Gastrocnemius medialis (tissue), 4 donors: ENCODE data around the gene DPP7. TPM values are rescaled to one million over a fixed set of nuclear protein-coding genes. Genes with fewer than 3 reads are reported as not detected.

Experiments
- ATAC-seq, 2 donors: fragments of 150-250 bp; one replicate each; pipeline ENCODE4 v1.9.1; 2016
- DNase-seq, 2 donors: peaks; one replicate each; pipeline ENCODE4 v3.0.0-alpha.2; 2019
- H3K27ac ChIP-seq, 4 donors: fragments of 200-600 bp; sonication (generic); 1 replicate in 1 of 4; 2 replicates in 3 of 4; pipeline ENCODE4 v1.5.1; 2016 to 2018; ENCODE audit warnings: mild to moderate bottlenecking in 2 of 4, moderate library complexity in 1 of 4
- H3K27me3 ChIP-seq, 3 donors: fragments of 200-600 bp; sonication (generic) in 2 of 3; 1 replicate in 1 of 3; 2 replicates in 2 of 3; pipeline versions ENCODE4 v1.5.1 to v1.6.0; 2016 to 2019; ENCODE audit warnings: mild to moderate bottlenecking in 1 of 3, moderate library complexity in 1 of 3
- H3K36me3 ChIP-seq, 2 donors: fragments of 200-600 bp; sonication (generic) in 1 of 2; one replicate each; pipeline ENCODE4 v1.5.1; 2017 to 2018
- H3K4me1 ChIP-seq, 2 donors: fragments of 200-600 bp; sonication (generic) in 1 of 2; one replicate each; pipeline ENCODE4 v1.5.1; 2016 to 2017; ENCODE audit warnings: mild to moderate bottlenecking in 2 of 2
- H3K4me3 ChIP-seq, 4 donors: fragments of 200-600 bp; sonication (generic) in 3 of 4; 1 replicate in 1 of 4; 2 replicates in 3 of 4; pipeline ENCODE4 v1.5.1; 2016 to 2019; ENCODE audit warnings: mild to moderate bottlenecking in 2 of 4
- H3K9me3 ChIP-seq, 3 donors: fragments of 200-600 bp; sonication (generic) in 2 of 3; 1 replicate in 1 of 3; 2 replicates in 2 of 3; pipeline ENCODE4 v1.5.1; 2016 to 2019
- CTCF ChIP-seq, 5 experiments: fragments of 450-650 bp in 3 of 5; fragments of 200-600 bp in 2 of 5; sonication (generic) in 2 of 5; IDR thresholded peaks in 4 of 5; conservative IDR thresholded peaks in 1 of 5; 1 replicate in 4 of 5; 2 replicates in 1 of 5; pipeline ENCODE4 v1.5.1; 2016 to 2019; ENCODE audit warnings: antibody characterized with exemption in 5 of 5, mild to moderate bottlenecking in 3 of 5, moderate library complexity in 3 of 5
- POLR2A ChIP-seq, 2 donors: fragments of 450-650 bp; IDR thresholded peaks; one replicate each; pipeline ENCODE4 v1.6.1; 2017; ENCODE audit warnings: antibody characterized with exemption in 2 of 2, mild to moderate bottlenecking in 2 of 2, moderate library complexity in 2 of 2
- in situ Hi-C, 4 donors: fragments of 200-750 bp; cut with MboI; loops; one replicate each; pipeline versions ENCODE4 v1.15.0 to v1.8.0; 2017; ENCODE audit warnings: low sequenced_read_pairs in 4 of 4
- intact Hi-C: fragments of 100-400 bp; cut with DNase I; formaldehyde crosslinking; loops from one replicate; pipeline ENCODE4 v1.15.1; 2023; ENCODE audit warnings: low total_unique reads
- total RNA-seq, 4 donors: library from RNA; depleted of rRNA; stranded (reverse); fragments of >200 nt; gene quantifications; one replicate each; pipeline versions ENCODE4 v1.1.0 to v1.2.3, GENCODE V29; 2016

The DPP7 gene
- total RNA-seq, 4 donors from 2014 or later: 36.9 to 63.1 (median 55.9) TPM

GRCh38 chr9:137161558-137162486 is 47.3 kb upstream of the DPP7 start:
- no peak overlapping the region for H3K27ac ChIP-seq
- no peaks in the 10 kb centered on the region for H3K36me3 ChIP-seq
- no peaks in the 10 kb centered on the region for H3K9me3 ChIP-seq
- DNase-seq: no peak
- in situ Hi-C loops: no loop called here
- intact Hi-C loops: no loop called here
- H3K4me1 ChIP-seq: peaks cover 0 to 12% of the 10 kb centered on the region in 2 donors
- ATAC-seq: no peak
- peaks cover 90 to 100% (median 100%) of the 10 kb centered on the region in 3 donors for H3K27me3 ChIP-seq
- H3K4me3 ChIP-seq: no peak overlapping the region
- no peak for TF ChIP-seq POLR2A (IDR thresholded peaks at IDR 0.05)
- TF ChIP-seq CTCF (IDR thresholded peaks at IDR 0.05 in 4 of 5, conservative IDR thresholded peaks at IDR 0.05 in 1 of 5): no peak

DNA sequence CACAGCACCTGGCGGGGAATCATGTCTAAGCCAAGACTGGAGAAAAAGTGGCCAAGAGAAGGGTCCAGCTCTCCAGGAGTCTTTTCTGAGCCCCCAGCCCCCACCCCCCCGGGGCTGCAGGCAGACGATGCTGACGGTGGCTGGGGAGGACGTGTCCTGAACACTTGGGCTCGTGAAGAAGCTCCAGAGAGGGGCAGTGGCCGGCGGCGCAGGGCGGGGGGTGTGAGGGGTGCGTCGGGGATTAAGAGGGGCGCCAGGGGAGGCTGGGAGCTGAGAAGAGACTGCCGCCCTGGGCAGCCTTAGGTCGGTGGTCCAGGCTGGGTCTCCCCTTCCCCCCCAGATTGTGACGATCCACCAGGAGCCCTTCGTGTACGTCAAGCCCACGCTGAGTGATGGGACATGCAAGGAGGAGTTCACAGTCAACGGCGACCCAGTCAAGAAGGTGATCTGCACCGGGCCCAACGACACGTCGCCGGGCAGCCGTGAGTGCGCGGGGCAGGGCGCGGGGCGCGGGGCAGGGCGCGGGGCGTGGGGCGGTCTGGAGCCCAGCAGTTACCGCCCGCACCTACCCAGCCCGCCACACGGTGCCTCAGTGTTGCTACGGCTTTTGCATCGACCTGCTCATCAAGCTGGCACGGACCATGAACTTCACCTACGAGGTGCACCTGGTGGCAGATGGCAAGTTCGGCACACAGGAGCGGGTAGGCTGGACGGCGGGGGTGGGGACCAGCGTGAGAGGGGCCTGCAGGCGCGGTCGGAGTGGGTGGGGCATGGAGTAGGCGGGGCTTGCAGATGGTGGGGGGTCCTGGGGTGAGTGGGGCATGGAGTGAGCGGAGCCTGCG is 46.4 kb upstream of the DPP7 start:
- Histone ChIP-seq H3K9me3 (no peaks in the 10 kb centered on the region), H3K4me3 (no peak overlapping the region), H3K27me3 (peaks cover 90 to 100% (median 100%) of the 10 kb centered on the region in 3 donors), H3K4me1 (peaks cover 0 to 12% of the 10 kb centered on the region in 2 donors), H3K27ac (no peak overlapping the region), H3K36me3 (no peaks in the 10 kb centered on the region)
- TF ChIP-seq CTCF (IDR thresholded peaks at IDR 0.05 in 4 of 5, conservative IDR thresholded peaks at IDR 0.05 in 1 of 5) (no peak), POLR2A (IDR thresholded peaks at IDR 0.05) (no peak)
- in situ Hi-C loops (no loop called here), intact Hi-C loops (no loop called here)
- DNase-seq (no peak), ATAC-seq (no peak)

DNA sequence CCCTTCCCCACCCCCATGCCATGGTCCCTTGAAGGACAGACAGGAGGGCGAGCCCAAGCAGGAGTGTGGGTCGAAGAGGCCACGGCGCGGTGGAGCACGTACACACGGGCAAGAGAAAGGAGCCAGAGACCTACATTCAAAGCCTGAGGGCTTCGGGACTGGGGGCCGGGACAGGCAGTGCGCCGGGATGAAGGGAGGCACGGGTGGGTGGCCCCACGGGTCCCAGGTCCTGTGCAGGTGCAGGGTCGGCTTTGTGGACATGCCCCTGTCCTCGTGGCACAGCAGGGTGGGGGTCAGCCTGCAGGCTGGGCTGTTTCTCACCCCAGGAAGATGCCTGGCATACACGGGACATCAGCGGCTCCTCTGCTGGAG is 45.5 kb upstream of the DPP7 start:
- H3K4me1 ChIP-seq: peaks cover 0 to 12% of the 10 kb centered on the region in 2 donors
- H3K4me3 ChIP-seq: no peak overlapping the region
- H3K9me3 ChIP-seq: no peaks in the 10 kb centered on the region
- ATAC-seq (no peak), DNase-seq (no peak)
- peaks cover 86 to 95% (median 95%) of the 10 kb centered on the region in 3 donors for H3K27me3 ChIP-seq
- H3K36me3 ChIP-seq: no peaks in the 10 kb centered on the region
- H3K27ac ChIP-seq: no peak overlapping the region
- in situ Hi-C loops (no loop called here), intact Hi-C loops (no loop called here)
- no peak for TF ChIP-seq POLR2A (IDR thresholded peaks at IDR 0.05)
- no peak for TF ChIP-seq CTCF (IDR thresholded peaks at IDR 0.05 in 4 of 5, conservative IDR thresholded peaks at IDR 0.05 in 1 of 5)

GRCh38 chr9:137159105-137160053 is 44.8 kb upstream of the DPP7 start:
- Histone ChIP-seq H3K4me3 (no peak overlapping the region), H3K9me3 (no peaks in the 10 kb centered on the region), H3K36me3 (no peaks in the 10 kb centered on the region), H3K4me1 (peaks cover 0 to 12% of the 10 kb centered on the region in 2 donors), H3K27me3 (peaks cover 79 to 88% (median 88%) of the 10 kb centered on the region in 3 donors), H3K27ac (no peak overlapping the region)
- DNase-seq (no peak), ATAC-seq (no peak)
- in situ Hi-C loops (no loop called here), intact Hi-C loops (no loop called here)
- no peak for TF ChIP-seq CTCF (IDR thresholded peaks at IDR 0.05 in 4 of 5, conservative IDR thresholded peaks at IDR 0.05 in 1 of 5)
- TF ChIP-seq POLR2A (IDR thresholded peaks at IDR 0.05): no peak
